ENCODE data around the gene LRRC4C.

DNA sequence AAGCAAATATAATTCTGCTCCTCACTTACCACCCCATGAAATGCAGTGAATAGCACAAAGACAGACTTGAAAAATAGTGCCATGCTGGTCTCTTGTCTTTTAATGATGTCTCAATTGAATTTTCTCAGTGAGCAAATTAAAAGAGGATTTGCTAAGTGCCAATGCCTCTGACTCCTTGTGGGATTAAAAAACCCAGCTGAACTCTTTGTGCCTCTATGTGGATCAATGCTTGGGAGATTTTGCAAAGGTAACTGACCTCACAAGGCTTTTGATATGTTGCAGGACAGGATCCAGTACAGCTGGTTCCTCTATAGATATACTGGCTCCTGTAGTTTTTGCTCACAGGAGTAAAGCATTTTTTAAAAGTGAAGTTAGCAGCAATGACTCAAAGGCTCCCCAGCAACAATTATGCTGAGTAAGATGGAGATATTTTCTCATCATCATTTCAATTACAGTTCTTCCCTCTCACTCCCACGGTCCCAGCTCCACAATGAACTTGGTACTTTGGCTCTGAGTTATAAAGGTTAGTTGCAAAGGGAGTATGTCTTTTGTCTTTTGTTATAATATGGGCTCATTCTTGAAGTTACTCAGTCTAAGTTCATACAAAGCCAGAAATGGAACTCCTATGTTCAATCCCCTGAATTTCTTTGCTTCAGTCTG lies 471.5 kb downstream of the LRRC4C start:
- TF ChIP-seq, protein P1, sequence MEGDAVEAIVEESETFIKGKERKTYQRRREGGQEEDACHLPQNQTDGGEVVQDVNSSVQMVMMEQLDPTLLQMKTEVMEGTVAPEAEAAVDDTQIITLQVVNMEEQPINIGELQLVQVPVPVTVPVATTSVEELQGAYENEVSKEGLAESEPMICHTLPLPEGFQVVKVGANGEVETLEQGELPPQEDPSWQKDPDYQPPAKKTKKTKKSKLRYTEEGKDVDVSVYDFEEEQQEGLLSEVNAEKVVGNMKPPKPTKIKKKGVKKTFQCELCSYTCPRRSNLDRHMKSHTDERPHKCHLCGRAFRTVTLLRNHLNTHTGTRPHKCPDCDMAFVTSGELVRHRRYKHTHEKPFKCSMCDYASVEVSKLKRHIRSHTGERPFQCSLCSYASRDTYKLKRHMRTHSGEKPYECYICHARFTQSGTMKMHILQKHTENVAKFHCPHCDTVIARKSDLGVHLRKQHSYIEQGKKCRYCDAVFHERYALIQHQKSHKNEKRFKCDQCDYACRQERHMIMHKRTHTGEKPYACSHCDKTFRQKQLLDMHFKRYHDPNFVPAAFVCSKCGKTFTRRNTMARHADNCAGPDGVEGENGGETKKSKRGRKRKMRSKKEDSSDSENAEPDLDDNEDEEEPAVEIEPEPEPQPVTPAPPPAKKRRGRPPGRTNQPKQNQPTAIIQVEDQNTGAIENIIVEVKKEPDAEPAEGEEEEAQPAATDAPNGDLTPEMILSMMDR (IDR thresholded peaks at IDR 0.05; ENCODE audit: poor library complexity, severe bottlenecking): no peak
- TF ChIP-seq POLR2AphosphoS5 (IDR thresholded peaks at IDR 0.05): no peak

All from neural cell (in vitro differentiated cells).